Mucosa of rectum (tissue), 2 donors: ENCODE measurements around the gene TMEM109.

Experiments
- H3K27ac ChIP-seq, 2 donors: one replicate each; pipeline ENCODE4 v1.7.0; 2013; ENCODE audit warnings: inconsistent platforms in 2 of 2, low read depth in 2 of 2, low read length in 2 of 2
- H3K27me3 ChIP-seq, 2 donors: one replicate each; pipeline ENCODE4 v1.7.0; 2013; ENCODE audit warnings: low read length in 2 of 2; ENCODE audit not compliant: control insufficient read depth in 2 of 2, insufficient read depth in 2 of 2
- H3K36me3 ChIP-seq, 2 donors: one replicate each; pipeline ENCODE4 v1.7.0; 2013; ENCODE audit warnings: low read length in 2 of 2; ENCODE audit not compliant: control insufficient read depth in 2 of 2, insufficient read depth in 2 of 2
- H3K4me1 ChIP-seq, 2 donors: one replicate each; pipeline ENCODE4 v1.7.0; 2013; ENCODE audit warnings: low read length in 2 of 2, mild to moderate bottlenecking in 1 of 2; ENCODE audit not compliant: control insufficient read depth in 2 of 2, insufficient read depth in 2 of 2
- H3K4me3 ChIP-seq, 2 donors: one replicate each; pipeline ENCODE4 v1.7.0; 2013; ENCODE audit warnings: low read length in 2 of 2
- H3K9ac ChIP-seq, 2 donors: one replicate each; pipeline ENCODE4 v1.7.0; 2013; ENCODE audit warnings: low read length in 2 of 2, low read depth in 1 of 2, mild to moderate bottlenecking in 1 of 2
- H3K9me3 ChIP-seq, 2 donors: one replicate each; pipeline ENCODE4 v1.7.0; 2013; ENCODE audit warnings: low read length in 2 of 2; ENCODE audit not compliant: control insufficient read depth in 2 of 2
- donor health status: healthy.
- donor health status: Normal muscosa, but diverticular disease.

TMEM109 gene

GRCh38 chr11:60871378-60872061, 42.4 kb upstream of the TMEM109 start:
- Histone ChIP-seq H3K4me1 (peaks cover 7 to 15% of the 10 kb centered on the region in 2 donors), H3K9ac (no peak overlapping the region), H3K36me3 (no peaks in the 10 kb centered on the region), H3K4me3 (no peak overlapping the region), H3K27ac (peak overlapping the region; percentile 17 to 19), H3K27me3 (no peaks in the 10 kb centered on the region), H3K9me3 (no peaks in the 10 kb centered on the region)

GRCh38 chr11:60872124-60872960, 41.6 kb upstream of the TMEM109 start:
- Histone ChIP-seq H3K4me3 (no peak overlapping the region), H3K36me3 (no peaks in the 10 kb centered on the region), H3K27ac (peak overlapping the region; percentile 50 to 58), H3K27me3 (no peaks in the 10 kb centered on the region), H3K9me3 (no peaks in the 10 kb centered on the region), H3K9ac (no peak overlapping the region), H3K4me1 (peaks cover 7 to 15% of the 10 kb centered on the region in 2 donors)

DNA sequence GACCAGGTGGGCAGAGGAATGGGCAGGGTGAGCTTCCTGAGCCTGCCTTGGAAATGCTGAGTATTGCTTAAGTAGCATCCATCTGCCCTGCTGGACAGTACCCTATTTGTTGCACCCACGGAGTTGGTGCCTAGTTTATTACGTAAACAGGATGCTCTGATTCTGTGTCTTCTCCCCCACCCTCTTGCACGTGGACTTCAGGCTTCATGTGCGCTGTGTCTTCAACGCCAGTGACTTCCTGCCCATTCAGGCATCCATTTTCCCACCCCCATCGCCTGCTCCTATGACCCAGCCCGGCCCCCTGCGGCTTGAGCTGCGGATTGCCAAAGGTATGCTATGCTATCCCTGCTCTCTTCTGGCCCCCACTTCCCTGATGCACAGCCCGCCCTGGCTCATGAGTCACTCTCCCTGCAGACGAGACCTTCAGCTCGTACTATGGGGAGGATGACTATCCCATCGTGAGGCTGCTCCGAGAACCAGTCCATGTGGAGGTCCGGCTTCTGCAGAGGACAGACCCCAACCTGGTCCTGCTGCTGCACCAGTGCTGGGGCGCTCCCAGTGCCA, 40.9 kb upstream of the TMEM109 start:
- Histone ChIP-seq H3K27ac (peak overlapping the region; percentile 50 to 58), H3K36me3 (no peaks in the 10 kb centered on the region), H3K4me1 (peaks cover 7 to 15% of the 10 kb centered on the region in 2 donors), H3K4me3 (no peak overlapping the region), H3K9me3 (no peaks in the 10 kb centered on the region), H3K27me3 (no peaks in the 10 kb centered on the region), H3K9ac (no peak overlapping the region)

DNA sequence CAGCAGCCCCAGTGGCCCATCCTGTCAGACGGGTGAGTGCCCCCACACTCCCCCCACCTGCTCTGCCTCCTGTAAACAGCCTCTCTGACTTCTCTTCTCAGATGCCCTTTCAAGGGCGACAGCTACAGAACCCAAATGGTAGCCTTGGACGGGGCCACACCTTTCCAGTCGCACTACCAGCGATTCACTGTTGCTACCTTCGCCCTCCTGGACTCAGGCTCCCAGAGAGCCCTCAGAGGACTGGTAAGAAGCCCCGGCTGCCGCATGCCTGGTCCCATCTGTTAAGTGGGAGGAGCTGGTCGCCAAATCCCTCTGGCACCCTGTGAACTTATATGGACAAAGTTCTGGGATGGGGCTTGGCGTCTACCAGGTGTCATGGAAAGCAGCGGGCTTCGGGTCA, 40.4 kb upstream of the TMEM109 start:
- Histone ChIP-seq H3K9ac (no peak overlapping the region), H3K4me1 (peaks cover 7 to 15% of the 10 kb centered on the region in 2 donors), H3K36me3 (no peaks in the 10 kb centered on the region), H3K27ac (peak overlapping the region in 1 of 2 donors; percentile 9), H3K27me3 (no peaks in the 10 kb centered on the region), H3K9me3 (no peaks in the 10 kb centered on the region), H3K4me3 (no peak overlapping the region)

GRCh38 chr11:60874421-60875365, 39.3 kb upstream of the TMEM109 start:
- Histone ChIP-seq H3K4me3 (no peak overlapping the region), H3K9me3 (no peaks in the 10 kb centered on the region), H3K9ac (no peak overlapping the region), H3K4me1 (peaks cover 7 to 15% of the 10 kb centered on the region in 2 donors), H3K27ac (no peak overlapping the region), H3K36me3 (no peaks in the 10 kb centered on the region), H3K27me3 (no peaks in the 10 kb centered on the region)

DNA sequence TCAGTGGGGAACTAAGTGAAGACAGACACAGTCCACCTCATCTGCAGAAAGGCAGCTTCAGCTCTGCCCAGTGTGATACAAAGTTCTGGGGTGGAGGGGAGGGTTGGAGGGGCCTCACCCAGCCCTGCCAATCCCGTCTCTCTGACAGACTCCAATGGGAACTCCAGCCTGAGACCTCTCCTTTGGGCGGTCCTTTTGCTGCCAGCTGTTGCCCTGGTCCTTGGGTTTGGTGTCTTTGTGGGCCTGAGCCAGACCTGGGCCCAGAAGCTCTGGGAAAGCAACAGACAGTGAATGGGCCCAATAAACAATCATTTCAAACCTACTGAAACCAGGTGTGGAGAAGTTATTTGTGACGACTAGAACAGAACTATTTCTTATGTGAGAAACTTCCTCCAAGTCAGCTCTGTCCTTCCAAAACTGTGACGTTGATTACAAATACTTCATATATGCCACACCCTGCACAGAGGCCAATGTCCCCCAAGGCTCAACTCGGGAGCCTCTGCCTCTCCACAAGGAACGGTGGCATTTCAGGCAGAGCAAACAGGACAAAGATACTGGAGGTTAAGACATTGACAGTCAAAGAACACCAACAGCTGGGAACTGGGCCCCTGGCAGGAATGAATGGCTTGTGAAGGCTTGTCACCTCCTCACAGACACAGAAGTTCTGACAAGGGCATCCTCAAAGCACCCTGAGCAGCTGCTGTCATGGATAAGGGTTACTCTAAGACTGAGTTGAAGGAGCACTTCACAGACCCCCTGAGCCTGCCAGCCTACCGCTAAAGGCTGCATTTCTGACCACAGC, 38.4 kb upstream of the TMEM109 start:
- no peak overlapping the region for H3K9ac ChIP-seq
- peaks cover 0 to 4% of the 10 kb centered on the region in 2 donors for H3K36me3 ChIP-seq
- peaks cover 7 to 15% of the 10 kb centered on the region in 2 donors for H3K4me1 ChIP-seq
- no peak overlapping the region for H3K27ac ChIP-seq
- H3K27me3 ChIP-seq: no peaks in the 10 kb centered on the region
- no peaks in the 10 kb centered on the region for H3K9me3 ChIP-seq
- H3K4me3 ChIP-seq: no peak overlapping the region

DNA sequence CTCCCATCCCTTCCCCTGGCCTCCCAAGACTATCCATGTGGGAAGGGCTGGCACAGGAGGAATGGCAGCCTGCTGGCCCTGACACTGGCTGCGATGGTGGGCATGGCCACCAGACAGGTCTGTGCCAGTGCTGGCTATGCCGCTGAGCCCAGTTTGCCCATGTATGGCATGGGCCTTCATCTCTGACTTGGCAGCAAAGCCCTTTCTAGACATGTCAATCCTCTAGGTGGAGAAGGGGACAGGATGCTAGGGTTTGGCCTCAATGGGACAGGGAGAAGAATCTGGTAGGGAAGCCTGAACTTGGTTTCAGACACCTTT, 37.8 kb upstream of the TMEM109 start:
- peaks cover 3 to 6% of the 10 kb centered on the region in 2 donors for H3K36me3 ChIP-seq
- no peak overlapping the region for H3K4me3 ChIP-seq
- no peaks in the 10 kb centered on the region for H3K27me3 ChIP-seq
- peaks cover 4 to 15% of the 10 kb centered on the region in 2 donors for H3K4me1 ChIP-seq
- no peak overlapping the region for H3K9ac ChIP-seq
- H3K9me3 ChIP-seq: no peaks in the 10 kb centered on the region
- H3K27ac ChIP-seq: no peak overlapping the region

- H3K4me1 ChIP-seq: peaks cover 0 to 4% of the 10 kb centered on the region in 2 donors
- H3K9ac ChIP-seq: no peak overlapping the region
Observed at GRCh38 chr11:60878245-60879101, 35.5 kb upstream of the TMEM109 start.

More at GRCh38 chr11:60878245-60879101, 35.5 kb upstream of the TMEM109 start:
- H3K36me3 ChIP-seq: peaks cover 4 to 6% of the 10 kb centered on the region in 2 donors
- H3K27ac ChIP-seq: peak overlapping the region in 1 of 2 donors; percentile 31
- H3K27me3 ChIP-seq: no peaks in the 10 kb centered on the region
- H3K4me3 ChIP-seq: no peak overlapping the region
- H3K9me3 ChIP-seq: no peaks in the 10 kb centered on the region
